Left lung (tissue), 10 donors: ENCODE data around the gene PAFAH1B1. TPM values are rescaled to one million over a fixed set of nuclear protein-coding genes. Genes with fewer than 3 reads are reported as not detected.
A peak's percentile ranks its signal among the peaks of the same experiment; 100 is the strongest.
"Not testable (repeated sequence)": the region's sequence is repeated elsewhere in the genome, so short reads cannot be mapped to it uniquely, and the experiment has no call there.

ENCODE experiments used
- ATAC-seq: fragments of 200-7000 bp; cut with Tn5 transposase; one replicate; pipeline ENCODE4 v1.9.1; 2020; ENCODE audit warnings: moderate library complexity
- DNase-seq, 4 donors: peaks; one replicate each; pipeline ENCODE4 v3.0.0-alpha.2; 2013 to 2020
- H3K27ac ChIP-seq, 2 donors: fragments of 200-600 bp; sonication (generic) in 1 of 2; one replicate each; pipeline versions ENCODE4 v1.5.0 to v1.8.0; 2020 to 2021
- H3K27me3 ChIP-seq, 2 donors: fragments of 200-600 bp; sonication (generic) in 1 of 2; one replicate each; pipeline versions ENCODE4 v1.5.0 to v1.8.0; 2020 to 2021
- H3K36me3 ChIP-seq, 2 donors: fragments of 200-600 bp; sonication (generic) in 1 of 2; one replicate each; pipeline versions ENCODE4 v1.5.0 to v1.8.0; 2020 to 2021
- H3K4me1 ChIP-seq, 2 donors: fragments of 200-600 bp; one replicate each; pipeline ENCODE4 v1.8.0; 2021
- H3K4me3 ChIP-seq, 2 donors: fragments of 200-600 bp; sonication (generic) in 1 of 2; one replicate each; pipeline versions ENCODE4 v1.5.0 to v1.8.0; 2020 to 2021; ENCODE audit warnings: mild to moderate bottlenecking in 1 of 2
- H3K9me3 ChIP-seq, 2 donors: fragments of 200-600 bp; sonication (generic) in 1 of 2; one replicate each; pipeline versions ENCODE4 v1.5.0 to v1.8.0; 2020 to 2021
- intact Hi-C, 2 donors: fragments of 100-400 bp; cut with DNase I; formaldehyde crosslinking; loops; one replicate each; pipeline versions ENCODE4 v1.11.2 to v1.14.2; 2022
- polyA plus RNA-seq, 6 donors: library from polyadenylated mRNA; unstranded; fragments of 120-200 nt; gene quantifications; one replicate each; pipeline ENCODE4 v1.2.1, GENCODE V29; 2013; ENCODE audit not compliant: insufficient read length in 6 of 6
- total RNA-seq, 2 donors: library from RNA; stranded (reverse); fragmentation: NEBNext Ultra II Directional; extraction: Animal tissue kit (Norgen Biotek cat#: 25700); gene quantifications; one replicate each; pipeline ENCODE4 v1.2.1, GENCODE V29; 2021
- TF ChIP-seq, protein P1 (sequence below), 2 donors: fragments of 200-600 bp; sonication (generic) in 1 of 2; IDR thresholded peaks; one replicate each; pipeline versions ENCODE4 v1.5.0 to v1.8.0; 2021; ENCODE audit warnings: antibody characterized with exemption in 2 of 2
- donor health status: DM: no; HTN: yes; CAD: no.
- donor health status: DM: no; HTN: no; CAD: no.

PAFAH1B1 gene
- total and polyA plus RNA-seq, 8 donors = 135 to 188 (median 151) TPM

DNA sequence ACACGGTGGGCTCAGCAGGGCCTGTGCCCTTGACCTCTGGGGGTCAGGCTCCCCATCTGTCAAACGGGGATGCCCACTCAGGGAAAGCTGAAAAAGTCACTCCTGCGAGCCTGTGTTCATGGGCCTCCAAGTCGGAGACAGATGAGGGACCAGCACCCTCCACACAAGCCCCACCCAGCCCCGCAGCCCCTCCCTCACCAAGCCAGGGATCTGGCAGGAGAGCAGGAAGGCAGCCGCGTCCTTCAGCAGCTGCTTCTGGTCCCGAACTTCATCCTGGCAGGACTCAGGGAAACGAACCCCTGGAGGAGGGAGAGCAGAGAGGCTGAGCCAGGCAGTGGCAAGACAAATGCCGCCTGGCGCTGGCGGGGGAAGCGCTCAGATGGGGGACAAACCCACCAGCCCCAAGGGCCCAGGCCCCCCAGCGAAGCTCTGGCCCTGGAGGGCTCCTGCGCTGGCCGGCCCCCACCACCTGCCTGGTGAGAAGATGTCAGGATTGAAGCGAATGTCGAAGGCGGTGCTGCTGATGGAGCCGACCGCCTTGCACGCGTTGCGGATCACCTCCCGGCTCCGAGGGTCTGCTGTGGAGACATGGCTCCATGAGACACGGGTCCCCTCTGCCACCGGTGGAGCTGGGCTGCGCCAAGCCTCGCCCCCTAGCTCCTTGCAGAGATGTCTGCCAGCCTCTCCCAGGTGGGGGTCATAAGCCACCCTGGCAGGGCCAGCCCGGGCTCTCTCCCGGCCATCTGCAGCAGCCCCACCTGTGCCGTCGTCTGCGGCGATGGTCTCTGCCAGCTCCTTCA lies 102.7 kb downstream of the PAFAH1B1 start:
- intact Hi-C loops = no loop called here
- Histone ChIP-seq H3K36me3 (peaks cover 0 to 98% of the 10 kb centered on the region in 2 donors), H3K27ac (no peak overlapping the region)

DNA sequence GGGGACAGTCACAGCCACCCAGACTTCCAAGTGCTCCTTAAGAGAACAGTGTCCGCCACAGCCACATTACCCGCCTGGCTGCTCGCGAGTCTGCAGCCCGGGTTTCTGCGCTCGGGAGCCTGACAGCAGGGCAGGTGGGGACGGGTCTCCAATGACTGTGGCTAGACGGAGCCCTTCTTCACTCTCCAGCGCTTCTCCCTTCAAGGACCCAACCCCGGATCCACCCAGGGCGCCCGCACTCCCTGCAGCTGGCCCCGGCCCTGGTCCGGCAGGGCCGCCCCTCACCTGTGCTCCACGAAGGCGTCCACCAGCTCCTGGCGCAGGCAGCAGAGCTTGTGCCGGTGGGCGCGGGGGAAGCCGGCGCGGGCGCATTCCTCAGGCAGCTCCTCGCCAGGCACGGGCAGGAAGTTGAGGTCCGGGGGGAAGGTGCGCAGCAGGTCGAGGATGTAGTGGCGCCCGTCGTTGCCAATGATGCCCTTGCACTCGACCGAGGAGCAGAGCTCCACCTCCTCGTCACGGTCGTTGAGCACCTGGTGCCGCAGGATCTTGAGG lies 104.2 kb downstream of the PAFAH1B1 start:
- peak in 2 of 4 donors; percentile 29 to 77 for DNase-seq
- intact Hi-C loops = no loop called here
- TF ChIP-seq, protein P1, sequence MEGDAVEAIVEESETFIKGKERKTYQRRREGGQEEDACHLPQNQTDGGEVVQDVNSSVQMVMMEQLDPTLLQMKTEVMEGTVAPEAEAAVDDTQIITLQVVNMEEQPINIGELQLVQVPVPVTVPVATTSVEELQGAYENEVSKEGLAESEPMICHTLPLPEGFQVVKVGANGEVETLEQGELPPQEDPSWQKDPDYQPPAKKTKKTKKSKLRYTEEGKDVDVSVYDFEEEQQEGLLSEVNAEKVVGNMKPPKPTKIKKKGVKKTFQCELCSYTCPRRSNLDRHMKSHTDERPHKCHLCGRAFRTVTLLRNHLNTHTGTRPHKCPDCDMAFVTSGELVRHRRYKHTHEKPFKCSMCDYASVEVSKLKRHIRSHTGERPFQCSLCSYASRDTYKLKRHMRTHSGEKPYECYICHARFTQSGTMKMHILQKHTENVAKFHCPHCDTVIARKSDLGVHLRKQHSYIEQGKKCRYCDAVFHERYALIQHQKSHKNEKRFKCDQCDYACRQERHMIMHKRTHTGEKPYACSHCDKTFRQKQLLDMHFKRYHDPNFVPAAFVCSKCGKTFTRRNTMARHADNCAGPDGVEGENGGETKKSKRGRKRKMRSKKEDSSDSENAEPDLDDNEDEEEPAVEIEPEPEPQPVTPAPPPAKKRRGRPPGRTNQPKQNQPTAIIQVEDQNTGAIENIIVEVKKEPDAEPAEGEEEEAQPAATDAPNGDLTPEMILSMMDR (IDR thresholded peaks at IDR 0.05) = no peak
- Histone ChIP-seq H3K36me3 (peaks cover 0 to 100% of the 10 kb centered on the region in 2 donors), H3K27ac (no peak overlapping the region), H3K9me3 (no peaks in the 10 kb centered on the region), H3K4me3 (no peak overlapping the region), H3K27me3 (no peaks in the 10 kb centered on the region), H3K4me1 (no peaks in the 10 kb centered on the region)
- no peak for ATAC-seq

More for the DNA sequence above, 102.7 kb downstream of the PAFAH1B1 start:
- Histone ChIP-seq H3K27me3 (no peaks in the 10 kb centered on the region), H3K4me3 (no peak overlapping the region), H3K9me3 (no peaks in the 10 kb centered on the region), H3K4me1 (no peaks in the 10 kb centered on the region)
- ATAC-seq (no peak), DNase-seq (peak in 2 of 4 donors; percentile 27 to 74)
- TF ChIP-seq, protein P1 (IDR thresholded peaks at IDR 0.05) = no peak

DNA sequence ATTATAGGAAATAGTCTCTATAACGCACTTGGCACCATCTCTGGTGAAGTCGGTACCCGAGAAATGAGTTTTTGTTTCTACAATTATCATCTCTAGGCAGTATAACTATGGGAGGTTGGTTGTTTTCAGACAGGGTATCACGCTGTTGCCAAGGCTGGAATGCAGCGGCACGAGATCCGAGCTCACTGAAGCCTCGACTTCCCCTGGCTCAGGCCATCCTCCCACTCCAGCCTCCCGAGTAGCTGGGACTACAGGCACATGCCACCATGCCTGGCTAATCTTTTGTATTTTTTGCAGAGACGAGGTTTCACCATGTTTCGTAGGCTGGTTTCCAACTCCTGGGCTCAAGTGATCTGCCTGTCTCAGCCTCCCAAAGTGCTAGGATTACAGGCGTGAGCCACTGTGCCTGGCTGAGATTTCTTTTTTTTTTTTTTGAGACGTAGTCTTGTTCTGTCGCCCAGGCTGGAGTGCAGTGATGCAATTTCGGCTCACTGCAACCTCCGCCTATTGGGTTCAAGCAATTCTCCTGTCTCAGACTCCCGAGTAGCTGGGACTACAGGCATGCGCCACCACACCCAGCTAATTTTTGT lies 105.9 kb downstream of the PAFAH1B1 start:
- ATAC-seq = not testable (repeated sequence)
- H3K36me3 ChIP-seq = peaks cover 0 to 100% of the 10 kb centered on the region in 2 donors
- DNase-seq = peak in 2 of 4 donors; percentile 18 to 39

DNA sequence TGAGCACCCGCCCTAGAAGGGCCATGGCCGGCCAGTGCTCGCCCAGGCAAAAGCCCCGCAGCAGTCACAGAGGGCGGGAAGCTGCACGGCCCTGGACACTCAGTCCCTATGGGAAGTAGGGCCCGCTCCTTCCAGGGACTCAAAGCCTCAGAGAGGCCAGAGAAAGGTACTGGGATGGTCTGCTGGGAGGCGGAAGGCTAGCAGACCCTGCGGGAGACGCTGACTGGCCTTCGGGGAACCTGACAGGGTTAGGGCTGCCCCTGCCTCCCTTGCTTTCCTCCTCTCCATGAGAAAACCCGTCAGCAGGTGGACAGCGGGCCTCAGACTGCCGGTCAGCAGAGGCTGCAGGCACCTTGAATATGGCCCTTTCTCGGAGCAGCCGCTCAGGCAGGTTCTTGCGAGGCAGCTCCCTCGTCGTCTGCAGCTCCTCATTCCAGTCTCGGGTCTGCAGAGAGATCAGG lies 106.6 kb downstream of the PAFAH1B1 start:
- peaks cover 0 to 97% of the 10 kb centered on the region in 2 donors for H3K36me3 ChIP-seq
- ATAC-seq (no peak), DNase-seq (peak in 2 of 4 donors; percentile 22 to 60)
- no peak overlapping the region for H3K27ac ChIP-seq
- no peaks in the 10 kb centered on the region for H3K4me1 ChIP-seq
- intact Hi-C loops = no loop called here
- TF ChIP-seq, protein P1 (IDR thresholded peaks at IDR 0.05) = no peak
- H3K4me3 ChIP-seq = no peak overlapping the region
- H3K27me3 ChIP-seq = no peaks in the 10 kb centered on the region
- no peaks in the 10 kb centered on the region for H3K9me3 ChIP-seq

More for the DNA sequence above, 105.9 kb downstream of the PAFAH1B1 start:
- H3K4me1 ChIP-seq, H3K27ac ChIP-seq, H3K4me3 ChIP-seq, intact Hi-C loops, H3K9me3 ChIP-seq, H3K27me3 ChIP-seq: not testable (repeated sequence)

DNA sequence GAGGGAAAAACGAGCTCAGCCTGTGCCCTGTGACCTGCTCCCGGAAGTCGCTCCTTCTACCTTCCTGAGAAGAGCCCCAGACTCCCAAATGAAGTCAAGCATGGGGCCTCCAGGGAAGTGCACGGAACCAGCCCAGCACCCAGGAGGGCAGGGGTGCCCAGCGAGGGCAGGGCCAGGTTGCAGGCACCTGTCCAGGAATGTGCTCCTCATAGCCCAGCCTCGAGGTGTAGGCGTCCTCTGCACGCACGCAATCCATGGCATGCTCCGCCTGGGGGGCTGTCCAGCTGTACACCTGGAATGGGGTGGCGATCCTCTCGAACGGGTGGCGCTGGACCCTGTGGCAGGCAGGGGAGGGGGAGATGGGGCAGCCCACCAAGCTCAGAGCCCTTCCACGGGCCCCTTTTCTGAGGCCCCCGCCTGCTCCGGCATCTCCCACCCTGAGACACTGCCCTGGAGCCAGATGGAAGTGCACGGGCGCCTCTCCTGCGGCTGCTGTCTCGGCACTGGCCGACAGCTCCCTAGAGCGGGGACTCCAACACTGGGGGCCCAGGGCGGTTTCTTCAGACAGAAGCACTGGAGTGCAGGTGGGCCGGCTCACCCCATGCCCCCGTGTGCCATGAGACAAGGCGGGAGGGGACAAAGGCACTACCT lies 107.2 kb downstream of the PAFAH1B1 start:
- DNase-seq (peak in 2 of 4 donors; percentile 22 to 75), ATAC-seq (no peak)
- Histone ChIP-seq H3K4me3 (no peak overlapping the region), H3K27ac (no peak overlapping the region), H3K36me3 (peaks cover 0 to 91% of the 10 kb centered on the region in 2 donors), H3K9me3 (no peaks in the 10 kb centered on the region), H3K27me3 (no peaks in the 10 kb centered on the region), H3K4me1 (no peaks in the 10 kb centered on the region)
- intact Hi-C loops = no loop called here
- TF ChIP-seq, protein P1 (IDR thresholded peaks at IDR 0.05) = no peak
